Panc1 (cell line): ENCODE measurements around the gene XPA. TPM values are rescaled to one million over a fixed set of nuclear protein-coding genes. Genes with fewer than 3 reads are reported as not detected.

Source experiments
- ATAC-seq: fragments of 200-7000 bp; cut with Tn5 transposase; 2 replicates; pipeline ENCODE4 v1.9.1; 2020; ENCODE audit warnings: mild to moderate bottlenecking, moderate library complexity
- BruUV-seq: library from RNA; stranded (reverse); fragments of 400-500 nt; replicated peaks from 2 replicates; lab custom pipeline; 2021; lab: Mats Ljungman, UMichigan
- CTCF ChIA-PET: fragments of 300-600 bp; sonication (Branson Sonifier 250); formaldehyde crosslinking; loops from one replicate; lab custom pipeline; 2022; ENCODE audit warnings: antibody characterized with exemption; lab: Charles Lee
- POLR2A ChIA-PET: fragments of 300-600 bp; sonication (Branson Sonifier 250); formaldehyde crosslinking; loops from one replicate; lab custom pipeline; 2022; ENCODE audit warnings: antibody characterized with exemption; lab: Charles Lee
- DNase-seq: peaks from one replicate; pipeline ENCODE4 v3.0.0-alpha.2; 2010; ENCODE audit warnings: low read depth, low spot score
- H3K27ac ChIP-seq: 2 replicates; pipeline ENCODE4 v1.5.1; 2011; ENCODE audit warnings: mild to moderate bottlenecking, low read length, inconsistent platforms
- H3K27me3 ChIP-seq: fragments of 200-500 bp; sonication (Bioruptor generic); 2 replicates; pipeline ENCODE4 v1.6.0; 2014; ENCODE audit warnings: low read length, inconsistent platforms; ENCODE audit not compliant: control insufficient read depth, insufficient read depth
- H3K36me3 ChIP-seq: fragments of 200-500 bp; sonication (Bioruptor generic); 2 replicates; pipeline ENCODE4 v1.5.1; 2014; ENCODE audit warnings: inconsistent platforms, mild to moderate bottlenecking, low read length, moderate library complexity; ENCODE audit not compliant: control insufficient read depth, insufficient read depth
- H3K4me1 ChIP-seq: 2 replicates; pipeline ENCODE4 v1.5.1; 2011; ENCODE audit warnings: inconsistent platforms, mild to moderate bottlenecking, low read length, moderate library complexity; ENCODE audit not compliant: control insufficient read depth, insufficient read depth
- H3K4me3 ChIP-seq, 2 experiments: 2 replicates each; pipeline ENCODE4 v1.5.1; 2011 to 2012; ENCODE audit warnings: low read depth in 2 of 2, low read length in 2 of 2, mild to moderate bottlenecking in 2 of 2, inconsistent platforms in 1 of 2, moderate library complexity in 1 of 2
- H3K9me3 ChIP-seq: fragments of 200-500 bp; sonication (Bioruptor generic); 2 replicates; pipeline ENCODE4 v1.5.1; 2014; ENCODE audit warnings: low read depth, mild to moderate bottlenecking, inconsistent platforms, low read length, moderate library complexity; ENCODE audit not compliant: control insufficient read depth, insufficient read depth
- CTCF ChIP-seq: fragments of 450-650 bp; IDR thresholded peaks from 2 replicates; pipeline ENCODE4 v1.5.1; 2017; ENCODE audit warnings: mild to moderate bottlenecking
- POLR2AphosphoS5 ChIP-seq: IDR thresholded peaks from 2 replicates; pipeline ENCODE4 v1.6.1; 2012; ENCODE audit warnings: mild to moderate bottlenecking, low read depth, low read length, moderate library complexity
- SIN3A ChIP-seq: IDR thresholded peaks from 2 replicates; pipeline ENCODE4 v1.6.1; 2012; ENCODE audit warnings: low read depth, mild to moderate bottlenecking, low read length, moderate library complexity, borderline replicate concordance; ENCODE audit not compliant: insufficient read depth
- TCF7L2 ChIP-seq: IDR thresholded peaks from 2 replicates; pipeline ENCODE4 v1.6.1; 2011; ENCODE audit warnings: mild to moderate bottlenecking, low read depth, low read length, inconsistent platforms
- in situ Hi-C: cut with HindIII; loops from 2 replicates; pipeline ENCODE4 v1.10.0; 2016; ENCODE audit warnings: low sequenced_read_pairs, low pct_unique_long_range_greater_than_20kb
- intact Hi-C: fragments of 100-400 bp; cut with micrococcal nuclease; formaldehyde crosslinking; loops from one replicate; pipeline ENCODE4 v1.10.0; 2022; ENCODE audit not compliant: unreplicated experiment
- total RNA-seq: library from RNA; stranded (reverse); gene quantifications from one replicate; pipeline ENCODE4 v1.2.1, GENCODE V29; 2021; ENCODE audit not compliant: unreplicated experiment
- TF ChIP-seq, protein P1 (sequence below), 2 experiments: IDR thresholded peaks; 2 replicates each; pipeline ENCODE4 v1.6.1; 2011 to 2012; ENCODE audit warnings: low read depth in 2 of 2, control low read depth in 1 of 2, low read length in 1 of 2, mild to moderate bottlenecking in 1 of 2, moderate library complexity in 1 of 2; ENCODE audit not compliant: insufficient read depth in 1 of 2

XPA gene
- total RNA-seq, 1 experiment from 2014 or later: 7.1 TPM

GRCh38 chr9:97670586-97670985 is 26.6 kb downstream of the XPA start:
- Histone ChIP-seq H3K4me3 (no peak overlapping the region), H3K9me3 (no peaks in the 10 kb centered on the region), H3K4me1 (no peaks in the 10 kb centered on the region), H3K36me3 (peaks cover 45% of the 10 kb centered on the region), H3K27me3 (no peaks in the 10 kb centered on the region), H3K27ac (no peak overlapping the region)
- BruUV-seq: no TSS peak
- POLR2A ChIA-PET: no interaction called here
- no peak for TF ChIP-seq SIN3A
- TF ChIP-seq CTCF: no peak
- TF ChIP-seq POLR2AphosphoS5: no peak
- TF ChIP-seq, protein P1, sequence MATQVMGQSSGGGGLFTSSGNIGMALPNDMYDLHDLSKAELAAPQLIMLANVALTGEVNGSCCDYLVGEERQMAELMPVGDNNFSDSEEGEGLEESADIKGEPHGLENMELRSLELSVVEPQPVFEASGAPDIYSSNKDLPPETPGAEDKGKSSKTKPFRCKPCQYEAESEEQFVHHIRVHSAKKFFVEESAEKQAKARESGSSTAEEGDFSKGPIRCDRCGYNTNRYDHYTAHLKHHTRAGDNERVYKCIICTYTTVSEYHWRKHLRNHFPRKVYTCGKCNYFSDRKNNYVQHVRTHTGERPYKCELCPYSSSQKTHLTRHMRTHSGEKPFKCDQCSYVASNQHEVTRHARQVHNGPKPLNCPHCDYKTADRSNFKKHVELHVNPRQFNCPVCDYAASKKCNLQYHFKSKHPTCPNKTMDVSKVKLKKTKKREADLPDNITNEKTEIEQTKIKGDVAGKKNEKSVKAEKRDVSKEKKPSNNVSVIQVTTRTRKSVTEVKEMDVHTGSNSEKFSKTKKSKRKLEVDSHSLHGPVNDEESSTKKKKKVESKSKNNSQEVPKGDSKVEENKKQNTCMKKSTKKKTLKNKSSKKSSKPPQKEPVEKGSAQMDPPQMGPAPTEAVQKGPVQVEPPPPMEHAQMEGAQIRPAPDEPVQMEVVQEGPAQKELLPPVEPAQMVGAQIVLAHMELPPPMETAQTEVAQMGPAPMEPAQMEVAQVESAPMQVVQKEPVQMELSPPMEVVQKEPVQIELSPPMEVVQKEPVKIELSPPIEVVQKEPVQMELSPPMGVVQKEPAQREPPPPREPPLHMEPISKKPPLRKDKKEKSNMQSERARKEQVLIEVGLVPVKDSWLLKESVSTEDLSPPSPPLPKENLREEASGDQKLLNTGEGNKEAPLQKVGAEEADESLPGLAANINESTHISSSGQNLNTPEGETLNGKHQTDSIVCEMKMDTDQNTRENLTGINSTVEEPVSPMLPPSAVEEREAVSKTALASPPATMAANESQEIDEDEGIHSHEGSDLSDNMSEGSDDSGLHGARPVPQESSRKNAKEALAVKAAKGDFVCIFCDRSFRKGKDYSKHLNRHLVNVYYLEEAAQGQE (IDR thresholded peaks at IDR 0.05; ENCODE audit: insufficient read depth in 1 of 2, low read depth in 2 of 2, low read length in 1 of 2): no peak
- no peak for TF ChIP-seq TCF7L2
- intact Hi-C loops (no loop called here), in situ Hi-C loops (no loop called here)
- DNase-seq (no peak), ATAC-seq (no peak)
- CTCF ChIA-PET: no interaction called here

DNA sequence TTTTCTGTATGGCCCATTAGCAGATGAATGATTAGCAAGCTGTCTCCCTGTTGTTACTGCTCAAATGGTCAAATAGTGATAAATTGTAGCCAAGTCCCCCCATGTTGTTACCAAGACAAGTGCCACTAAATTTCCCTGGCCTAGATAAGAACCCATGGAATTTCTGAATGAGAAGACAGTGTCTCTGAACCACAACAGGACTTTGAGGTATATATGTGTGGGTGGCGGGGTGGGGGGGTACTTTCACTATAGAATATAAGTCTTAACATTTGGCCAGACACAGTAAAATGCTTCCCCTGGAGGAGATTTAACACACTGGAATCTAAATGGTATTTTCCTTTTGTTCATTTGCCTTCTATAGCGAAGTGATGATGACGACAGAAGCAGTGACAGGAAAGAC is 28.7 kb downstream of the XPA start:
- in situ Hi-C loops: no loop called here
- no TSS peak for BruUV-seq
- ChIA-PET CTCF (no interaction called here), POLR2A (no interaction called here)
- H3K9me3 ChIP-seq: no peaks in the 10 kb centered on the region
- H3K4me1 ChIP-seq: no peaks in the 10 kb centered on the region
- H3K4me3 ChIP-seq: no peak overlapping the region
- no peak overlapping the region for H3K27ac ChIP-seq
- H3K27me3 ChIP-seq: no peaks in the 10 kb centered on the region
- TF ChIP-seq, protein P1 (IDR thresholded peaks at IDR 0.05; ENCODE audit: insufficient read depth in 1 of 2, low read depth in 2 of 2, low read length in 1 of 2): no peak
- TF ChIP-seq TCF7L2: no peak
- no peak for TF ChIP-seq SIN3A
- H3K36me3 ChIP-seq: peaks cover 35% of the 10 kb centered on the region
- no peak for DNase-seq
- intact Hi-C loops: no loop called here
- ATAC-seq: no peak
